ENCODE data around the gene STEAP1B. TPM values are rescaled to one million over a fixed set of nuclear protein-coding genes. Genes with fewer than 3 reads are reported as not detected.

Gene STEAP1B
- total RNA-seq, 1 donor from 2014 or later: not detected

- no peaks in the 10 kb centered on the region for H3K27me3 Mint-ChIP-seq (ENCODE audit: unreplicated experiment)
- H3K27ac Mint-ChIP-seq (ENCODE audit: unreplicated experiment): no peak overlapping the region
- H3K4me1 Mint-ChIP-seq (ENCODE audit: low read depth, unreplicated experiment): peaks cover 23% of the 10 kb centered on the region
- no peak for DNase-seq
- peak overlapping the region; percentile 32 for H3K4me3 Mint-ChIP-seq (ENCODE audit: unreplicated experiment)
- no peaks in the 10 kb centered on the region for H3K36me3 Mint-ChIP-seq (ENCODE audit: unreplicated experiment)
- H3K9me3 Mint-ChIP-seq (ENCODE audit: unreplicated experiment): no peaks in the 10 kb centered on the region
- no peak for TF ChIP-seq CTCF (IDR thresholded peaks at IDR 0.05; ENCODE audit: partially characterized antibody, unreplicated experiment)
Measured at GRCh38 chr7:22411977-22412693, 87.9 kb downstream of the STEAP1B start.

- Mint-ChIP-seq H3K27ac (ENCODE audit: unreplicated experiment) (peak overlapping the region; percentile 1), H3K27me3 (ENCODE audit: unreplicated experiment) (no peaks in the 10 kb centered on the region), H3K9me3 (ENCODE audit: unreplicated experiment) (no peaks in the 10 kb centered on the region), H3K36me3 (ENCODE audit: unreplicated experiment) (no peaks in the 10 kb centered on the region), H3K4me1 (ENCODE audit: low read depth, unreplicated experiment) (peaks cover 9% of the 10 kb centered on the region), H3K4me3 (ENCODE audit: unreplicated experiment) (no peak overlapping the region)
- DNase-seq: no peak
- TF ChIP-seq CTCF (IDR thresholded peaks at IDR 0.05; ENCODE audit: partially characterized antibody, unreplicated experiment): no peak
Measured at GRCh38 chr7:22406715-22407114, 93.3 kb downstream of the STEAP1B start.

GRCh38 chr7:22404421-22405023, 95.5 kb downstream of the STEAP1B start:
- Mint-ChIP-seq H3K27me3 (ENCODE audit: unreplicated experiment) (no peaks in the 10 kb centered on the region), H3K36me3 (ENCODE audit: unreplicated experiment) (no peaks in the 10 kb centered on the region), H3K4me1 (ENCODE audit: low read depth, unreplicated experiment) (peaks cover 5% of the 10 kb centered on the region), H3K4me3 (ENCODE audit: unreplicated experiment) (no peak overlapping the region), H3K27ac (ENCODE audit: unreplicated experiment) (no peak overlapping the region), H3K9me3 (ENCODE audit: unreplicated experiment) (no peaks in the 10 kb centered on the region)
- DNase-seq: no peak
- TF ChIP-seq CTCF (IDR thresholded peaks at IDR 0.05; ENCODE audit: partially characterized antibody, unreplicated experiment): no peak

- H3K27ac Mint-ChIP-seq (ENCODE audit: unreplicated experiment): no peak overlapping the region
- TF ChIP-seq CTCF (IDR thresholded peaks at IDR 0.05; ENCODE audit: partially characterized antibody, unreplicated experiment): no peak
- no peak for DNase-seq
- H3K4me1 Mint-ChIP-seq (ENCODE audit: low read depth, unreplicated experiment): peaks cover 4% of the 10 kb centered on the region
- H3K9me3 Mint-ChIP-seq (ENCODE audit: unreplicated experiment): no peaks in the 10 kb centered on the region
- H3K4me3 Mint-ChIP-seq (ENCODE audit: unreplicated experiment): no peak overlapping the region
- no peaks in the 10 kb centered on the region for H3K27me3 Mint-ChIP-seq (ENCODE audit: unreplicated experiment)
- H3K36me3 Mint-ChIP-seq (ENCODE audit: unreplicated experiment): no peaks in the 10 kb centered on the region
Measured at GRCh38 chr7:22403344-22403743, 96.6 kb downstream of the STEAP1B start.

GRCh38 chr7:22402250-22402649, 97.7 kb downstream of the STEAP1B start:
- Mint-ChIP-seq H3K27me3 (ENCODE audit: unreplicated experiment) (no peaks in the 10 kb centered on the region), H3K9me3 (ENCODE audit: unreplicated experiment) (peaks cover 2% of the 10 kb centered on the region), H3K27ac (ENCODE audit: unreplicated experiment) (no peak overlapping the region), H3K4me1 (ENCODE audit: low read depth, unreplicated experiment) (peaks cover 5% of the 10 kb centered on the region), H3K36me3 (ENCODE audit: unreplicated experiment) (no peaks in the 10 kb centered on the region), H3K4me3 (ENCODE audit: unreplicated experiment) (no peak overlapping the region)
- TF ChIP-seq CTCF (IDR thresholded peaks at IDR 0.05; ENCODE audit: partially characterized antibody, unreplicated experiment): no peak
- DNase-seq: no peak
